Panc1 (cell line): ENCODE data around the gene PPP1R16B. TPM values are rescaled to one million over a fixed set of nuclear protein-coding genes. Genes with fewer than 3 reads are reported as not detected.
A peak's percentile ranks its signal among the peaks of the same experiment; 100 is the strongest.

ENCODE experiments used
- ATAC-seq: fragments of 200-7000 bp; cut with Tn5 transposase; 2 replicates; pipeline ENCODE4 v1.9.1; 2020; ENCODE audit warnings: mild to moderate bottlenecking, moderate library complexity
- BruUV-seq: library from RNA; stranded (reverse); fragments of 400-500 nt; replicated peaks from 2 replicates; lab custom pipeline; 2021; lab: Mats Ljungman, UMichigan
- CTCF ChIA-PET: fragments of 300-600 bp; sonication (Branson Sonifier 250); formaldehyde crosslinking; loops from one replicate; lab custom pipeline; 2022; ENCODE audit warnings: antibody characterized with exemption; lab: Charles Lee
- POLR2A ChIA-PET: fragments of 300-600 bp; sonication (Branson Sonifier 250); formaldehyde crosslinking; loops from one replicate; lab custom pipeline; 2022; ENCODE audit warnings: antibody characterized with exemption; lab: Charles Lee
- DNase-seq: peaks from one replicate; pipeline ENCODE4 v3.0.0-alpha.2; 2010; ENCODE audit warnings: low read depth, low spot score
- H3K27ac ChIP-seq: 2 replicates; pipeline ENCODE4 v1.5.1; 2011; ENCODE audit warnings: mild to moderate bottlenecking, low read length, inconsistent platforms
- H3K27me3 ChIP-seq: fragments of 200-500 bp; sonication (Bioruptor generic); 2 replicates; pipeline ENCODE4 v1.6.0; 2014; ENCODE audit warnings: low read length, inconsistent platforms; ENCODE audit not compliant: control insufficient read depth, insufficient read depth
- H3K36me3 ChIP-seq: fragments of 200-500 bp; sonication (Bioruptor generic); 2 replicates; pipeline ENCODE4 v1.5.1; 2014; ENCODE audit warnings: inconsistent platforms, mild to moderate bottlenecking, low read length, moderate library complexity; ENCODE audit not compliant: control insufficient read depth, insufficient read depth
- H3K4me1 ChIP-seq: 2 replicates; pipeline ENCODE4 v1.5.1; 2011; ENCODE audit warnings: inconsistent platforms, mild to moderate bottlenecking, low read length, moderate library complexity; ENCODE audit not compliant: control insufficient read depth, insufficient read depth
- H3K4me3 ChIP-seq, 2 experiments: 2 replicates each; pipeline ENCODE4 v1.5.1; 2011 to 2012; ENCODE audit warnings: low read depth in 2 of 2, low read length in 2 of 2, mild to moderate bottlenecking in 2 of 2, inconsistent platforms in 1 of 2, moderate library complexity in 1 of 2
- H3K9me3 ChIP-seq: fragments of 200-500 bp; sonication (Bioruptor generic); 2 replicates; pipeline ENCODE4 v1.5.1; 2014; ENCODE audit warnings: low read depth, mild to moderate bottlenecking, inconsistent platforms, low read length, moderate library complexity; ENCODE audit not compliant: control insufficient read depth, insufficient read depth
- POLR2AphosphoS5 ChIP-seq: IDR thresholded peaks from 2 replicates; pipeline ENCODE4 v1.6.1; 2012; ENCODE audit warnings: mild to moderate bottlenecking, low read depth, low read length, moderate library complexity
- SIN3A ChIP-seq: IDR thresholded peaks from 2 replicates; pipeline ENCODE4 v1.6.1; 2012; ENCODE audit warnings: low read depth, mild to moderate bottlenecking, low read length, moderate library complexity, borderline replicate concordance; ENCODE audit not compliant: insufficient read depth
- TCF7L2 ChIP-seq: IDR thresholded peaks from 2 replicates; pipeline ENCODE4 v1.6.1; 2011; ENCODE audit warnings: mild to moderate bottlenecking, low read depth, low read length, inconsistent platforms
- in situ Hi-C: cut with HindIII; loops from 2 replicates; pipeline ENCODE4 v1.10.0; 2016; ENCODE audit warnings: low sequenced_read_pairs, low pct_unique_long_range_greater_than_20kb
- intact Hi-C: fragments of 100-400 bp; cut with micrococcal nuclease; formaldehyde crosslinking; loops from one replicate; pipeline ENCODE4 v1.10.0; 2022; ENCODE audit not compliant: unreplicated experiment
- total RNA-seq: library from RNA; stranded (reverse); gene quantifications from one replicate; pipeline ENCODE4 v1.2.1, GENCODE V29; 2021; ENCODE audit not compliant: unreplicated experiment
- TF ChIP-seq, protein P1 (sequence below): fragments of 450-650 bp; IDR thresholded peaks from 2 replicates; pipeline ENCODE4 v1.5.1; 2017; ENCODE audit warnings: mild to moderate bottlenecking
- TF ChIP-seq, protein P2 (sequence below), 2 experiments: IDR thresholded peaks; 2 replicates each; pipeline ENCODE4 v1.6.1; 2011 to 2012; ENCODE audit warnings: low read depth in 2 of 2, control low read depth in 1 of 2, low read length in 1 of 2, mild to moderate bottlenecking in 1 of 2, moderate library complexity in 1 of 2; ENCODE audit not compliant: insufficient read depth in 1 of 2

Gene PPP1R16B
- total RNA-seq, 1 experiment from 2014 or later = 0.92 TPM

DNA sequence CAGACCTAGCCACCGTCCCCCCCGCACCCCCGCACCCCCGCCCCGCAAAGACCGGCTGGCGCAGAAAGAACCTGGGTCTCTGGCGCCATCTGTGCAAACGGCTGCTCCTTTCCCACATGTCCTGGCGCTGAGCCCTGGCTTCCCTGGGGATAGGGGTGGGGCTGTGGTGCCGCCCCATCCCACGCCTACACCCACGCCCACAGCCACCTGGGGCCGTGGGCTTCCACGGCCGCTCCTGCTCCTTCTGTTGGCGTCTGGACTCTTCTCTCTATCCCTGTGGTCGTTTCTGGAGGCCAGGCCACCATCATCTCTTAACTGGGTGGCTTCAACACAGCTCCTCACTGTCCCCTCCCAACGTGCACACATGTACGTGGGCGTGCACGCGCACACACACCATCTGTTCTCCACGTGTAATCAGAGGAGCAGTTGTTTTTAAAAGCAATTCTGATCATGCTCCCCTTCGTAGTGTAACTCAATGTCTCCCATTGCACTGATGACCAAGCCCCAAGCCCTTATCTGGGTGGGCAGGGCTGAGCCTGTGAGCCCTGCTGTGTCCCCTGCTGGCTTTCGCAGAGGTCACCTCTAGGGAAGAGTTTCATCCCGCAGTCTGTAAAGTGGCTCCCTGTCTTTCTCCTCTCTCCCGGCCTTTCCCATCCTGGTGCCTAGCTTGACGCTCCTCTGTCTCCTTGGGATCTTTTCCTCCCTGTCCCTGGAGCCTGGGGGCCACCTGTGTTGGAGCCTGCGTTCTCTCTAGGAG is 88.8 kb downstream of the PPP1R16B start:
- no peak overlapping the region for H3K27ac ChIP-seq
- no peak overlapping the region for H3K4me3 ChIP-seq
- intact Hi-C loops (loop anchor here (5.0 kb wide), 1 partner anchor 247 kb away; no protein-coding TSS in a partner anchor), in situ Hi-C loops (no loop called here)
- H3K4me1 ChIP-seq = no peaks in the 10 kb centered on the region
- TF ChIP-seq SIN3A (no peak), POLR2AphosphoS5 (no peak), TCF7L2 (no peak)
- TF ChIP-seq, protein P1, sequence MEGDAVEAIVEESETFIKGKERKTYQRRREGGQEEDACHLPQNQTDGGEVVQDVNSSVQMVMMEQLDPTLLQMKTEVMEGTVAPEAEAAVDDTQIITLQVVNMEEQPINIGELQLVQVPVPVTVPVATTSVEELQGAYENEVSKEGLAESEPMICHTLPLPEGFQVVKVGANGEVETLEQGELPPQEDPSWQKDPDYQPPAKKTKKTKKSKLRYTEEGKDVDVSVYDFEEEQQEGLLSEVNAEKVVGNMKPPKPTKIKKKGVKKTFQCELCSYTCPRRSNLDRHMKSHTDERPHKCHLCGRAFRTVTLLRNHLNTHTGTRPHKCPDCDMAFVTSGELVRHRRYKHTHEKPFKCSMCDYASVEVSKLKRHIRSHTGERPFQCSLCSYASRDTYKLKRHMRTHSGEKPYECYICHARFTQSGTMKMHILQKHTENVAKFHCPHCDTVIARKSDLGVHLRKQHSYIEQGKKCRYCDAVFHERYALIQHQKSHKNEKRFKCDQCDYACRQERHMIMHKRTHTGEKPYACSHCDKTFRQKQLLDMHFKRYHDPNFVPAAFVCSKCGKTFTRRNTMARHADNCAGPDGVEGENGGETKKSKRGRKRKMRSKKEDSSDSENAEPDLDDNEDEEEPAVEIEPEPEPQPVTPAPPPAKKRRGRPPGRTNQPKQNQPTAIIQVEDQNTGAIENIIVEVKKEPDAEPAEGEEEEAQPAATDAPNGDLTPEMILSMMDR = no peak; the same call in 1 of the 2 replicates
- TF ChIP-seq, protein P2, sequence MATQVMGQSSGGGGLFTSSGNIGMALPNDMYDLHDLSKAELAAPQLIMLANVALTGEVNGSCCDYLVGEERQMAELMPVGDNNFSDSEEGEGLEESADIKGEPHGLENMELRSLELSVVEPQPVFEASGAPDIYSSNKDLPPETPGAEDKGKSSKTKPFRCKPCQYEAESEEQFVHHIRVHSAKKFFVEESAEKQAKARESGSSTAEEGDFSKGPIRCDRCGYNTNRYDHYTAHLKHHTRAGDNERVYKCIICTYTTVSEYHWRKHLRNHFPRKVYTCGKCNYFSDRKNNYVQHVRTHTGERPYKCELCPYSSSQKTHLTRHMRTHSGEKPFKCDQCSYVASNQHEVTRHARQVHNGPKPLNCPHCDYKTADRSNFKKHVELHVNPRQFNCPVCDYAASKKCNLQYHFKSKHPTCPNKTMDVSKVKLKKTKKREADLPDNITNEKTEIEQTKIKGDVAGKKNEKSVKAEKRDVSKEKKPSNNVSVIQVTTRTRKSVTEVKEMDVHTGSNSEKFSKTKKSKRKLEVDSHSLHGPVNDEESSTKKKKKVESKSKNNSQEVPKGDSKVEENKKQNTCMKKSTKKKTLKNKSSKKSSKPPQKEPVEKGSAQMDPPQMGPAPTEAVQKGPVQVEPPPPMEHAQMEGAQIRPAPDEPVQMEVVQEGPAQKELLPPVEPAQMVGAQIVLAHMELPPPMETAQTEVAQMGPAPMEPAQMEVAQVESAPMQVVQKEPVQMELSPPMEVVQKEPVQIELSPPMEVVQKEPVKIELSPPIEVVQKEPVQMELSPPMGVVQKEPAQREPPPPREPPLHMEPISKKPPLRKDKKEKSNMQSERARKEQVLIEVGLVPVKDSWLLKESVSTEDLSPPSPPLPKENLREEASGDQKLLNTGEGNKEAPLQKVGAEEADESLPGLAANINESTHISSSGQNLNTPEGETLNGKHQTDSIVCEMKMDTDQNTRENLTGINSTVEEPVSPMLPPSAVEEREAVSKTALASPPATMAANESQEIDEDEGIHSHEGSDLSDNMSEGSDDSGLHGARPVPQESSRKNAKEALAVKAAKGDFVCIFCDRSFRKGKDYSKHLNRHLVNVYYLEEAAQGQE (IDR thresholded peaks at IDR 0.05; ENCODE audit: insufficient read depth in 1 of 2, low read depth in 2 of 2, low read length in 1 of 2) = no peak
- ChIA-PET CTCF (interaction anchor here (0.6 kb wide), 1 partner anchor 111 kb away, joined by 3 read pairs; no protein-coding TSS in a partner anchor), POLR2A (interaction anchor here (0.5 kb wide), 1 partner anchor 87 kb away, joined by 3 read pairs; no protein-coding TSS in a partner anchor)
- no TSS peak for BruUV-seq
- H3K36me3 ChIP-seq = no peaks in the 10 kb centered on the region
- no peaks in the 10 kb centered on the region for H3K9me3 ChIP-seq
- DNase-seq = no peak
- H3K27me3 ChIP-seq = peaks cover 13% of the 10 kb centered on the region
- ATAC-seq = peak; percentile 76

DNA sequence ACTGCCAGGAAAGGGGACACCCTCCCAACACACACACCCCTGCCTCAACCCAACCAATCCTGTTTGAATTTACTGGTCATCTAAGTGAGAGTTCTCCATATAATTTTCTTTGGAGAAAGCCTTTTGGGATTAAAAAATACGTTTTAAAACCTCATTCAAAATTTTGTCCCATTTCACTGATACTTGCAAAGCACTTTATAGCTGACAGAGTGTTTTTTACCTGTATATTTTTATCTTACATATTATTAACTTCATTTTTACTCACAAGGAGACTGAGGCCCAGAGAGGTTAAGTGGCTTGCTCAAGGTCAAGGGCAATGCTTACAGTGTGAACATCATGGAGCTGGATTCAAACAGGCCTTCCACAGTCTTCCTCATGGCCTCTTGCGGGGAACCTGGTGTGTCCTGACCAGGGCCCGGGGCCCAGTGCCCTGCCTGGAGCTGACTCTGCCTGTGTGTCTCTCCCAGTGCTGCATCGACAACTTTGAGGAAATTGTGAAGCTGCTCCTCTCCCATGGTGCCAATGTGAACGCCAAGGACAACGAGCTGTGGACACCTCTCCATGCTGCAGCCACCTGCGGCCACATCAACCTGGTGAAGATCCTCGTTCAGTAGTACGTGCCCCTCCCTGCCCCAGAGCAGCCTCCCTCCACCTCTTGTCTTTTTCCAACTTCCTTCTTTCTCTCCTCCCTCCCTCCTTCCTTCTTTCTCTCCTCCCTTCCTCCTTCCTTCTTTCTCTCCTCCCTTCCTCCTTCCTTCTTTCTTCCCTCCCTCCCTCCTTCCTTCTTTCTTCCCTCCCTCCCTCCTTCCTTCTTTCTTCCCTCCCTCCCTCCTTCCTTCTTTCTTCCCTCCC is 89.8 kb downstream of the PPP1R16B start:
- peaks cover 14% of the 10 kb centered on the region for H3K27me3 ChIP-seq
- H3K4me1 ChIP-seq = no peaks in the 10 kb centered on the region
- no TSS peak for BruUV-seq
- in situ Hi-C loops (no loop called here), intact Hi-C loops (no loop called here)
- H3K36me3 ChIP-seq = no peaks in the 10 kb centered on the region
- no peak for DNase-seq
- H3K9me3 ChIP-seq = no peaks in the 10 kb centered on the region
- ATAC-seq = no peak
- no peak overlapping the region for H3K4me3 ChIP-seq
- POLR2A ChIA-PET = no interaction called here
- TF ChIP-seq, protein P1 = no peak
- TF ChIP-seq TCF7L2 = no peak
- no peak overlapping the region for H3K27ac ChIP-seq
- CTCF ChIA-PET = interaction anchor here (0.5 to 0.6 kb wide), 2 partner anchors 112 to 155 kb away, joined by 3 to 5 read pairs; no protein-coding TSS in a partner anchor
